Erythroblast (primary cell): Measurements from ENCODE around the gene EIF5A2.

ENCODE experiments used
- GATA1 ChIP-seq: IDR thresholded peaks from 2 replicates; pipeline ENCODE4 v1.6.1; 2011; ENCODE audit warnings: low read depth, mild to moderate bottlenecking, control low read depth, low read length, moderate library complexity
- POLR2A ChIP-seq: IDR thresholded peaks from 2 replicates; pipeline ENCODE4 v1.6.1; 2011; ENCODE audit warnings: mild to moderate bottlenecking, low read length

DNA sequence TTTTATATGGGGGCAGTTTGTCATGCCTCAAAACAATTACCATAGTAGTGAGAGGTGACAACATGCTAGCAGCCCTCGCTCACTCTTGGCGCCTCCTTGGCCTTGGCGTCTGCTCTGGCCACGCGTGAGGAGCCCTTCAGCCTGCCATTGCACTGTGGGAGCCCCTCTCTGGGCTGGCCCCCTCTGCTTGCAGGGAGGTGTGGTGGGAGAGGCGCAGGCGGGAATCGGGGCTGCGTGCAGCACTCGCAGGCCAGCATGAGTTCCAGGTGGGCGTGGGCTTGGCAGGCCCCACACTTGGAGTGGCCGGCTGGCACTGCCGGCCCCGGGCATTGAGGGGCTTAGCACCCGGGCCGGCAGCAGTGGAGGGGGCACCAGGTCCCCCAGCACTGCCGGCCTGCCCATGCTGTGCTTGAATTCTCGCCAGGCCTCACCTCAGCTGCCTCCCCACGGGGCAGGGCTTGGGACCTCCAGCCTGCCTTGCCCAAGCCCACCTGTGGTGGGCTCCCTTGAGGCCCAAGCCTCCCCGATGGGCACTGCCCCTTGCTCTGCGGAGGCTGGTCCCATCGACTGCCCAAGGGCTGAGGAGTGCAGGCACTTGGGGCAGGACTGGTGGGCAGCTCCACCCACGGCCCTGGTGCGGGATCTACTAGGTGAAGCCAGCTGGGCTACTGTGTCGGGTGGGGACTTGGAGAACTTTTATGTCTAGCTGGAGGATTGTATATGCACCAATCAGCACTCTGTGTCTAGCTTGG lies 38.8 kb upstream of the EIF5A2 start:
- no peak for TF ChIP-seq POLR2A
- TF ChIP-seq GATA1, result no peak
